ENCODE measurements around the gene NMNAT1. TPM values are rescaled to one million over a fixed set of nuclear protein-coding genes. Genes with fewer than 3 reads are reported as not detected.

Gene NMNAT1
- total and polyA plus RNA-seq, 2 of the 8 experiments (the other 6 are each of a cell fraction or from before 2014, with no cell fraction given) = 2.0 to 2.5 TPM

- TF ChIP-seq, protein P1, sequence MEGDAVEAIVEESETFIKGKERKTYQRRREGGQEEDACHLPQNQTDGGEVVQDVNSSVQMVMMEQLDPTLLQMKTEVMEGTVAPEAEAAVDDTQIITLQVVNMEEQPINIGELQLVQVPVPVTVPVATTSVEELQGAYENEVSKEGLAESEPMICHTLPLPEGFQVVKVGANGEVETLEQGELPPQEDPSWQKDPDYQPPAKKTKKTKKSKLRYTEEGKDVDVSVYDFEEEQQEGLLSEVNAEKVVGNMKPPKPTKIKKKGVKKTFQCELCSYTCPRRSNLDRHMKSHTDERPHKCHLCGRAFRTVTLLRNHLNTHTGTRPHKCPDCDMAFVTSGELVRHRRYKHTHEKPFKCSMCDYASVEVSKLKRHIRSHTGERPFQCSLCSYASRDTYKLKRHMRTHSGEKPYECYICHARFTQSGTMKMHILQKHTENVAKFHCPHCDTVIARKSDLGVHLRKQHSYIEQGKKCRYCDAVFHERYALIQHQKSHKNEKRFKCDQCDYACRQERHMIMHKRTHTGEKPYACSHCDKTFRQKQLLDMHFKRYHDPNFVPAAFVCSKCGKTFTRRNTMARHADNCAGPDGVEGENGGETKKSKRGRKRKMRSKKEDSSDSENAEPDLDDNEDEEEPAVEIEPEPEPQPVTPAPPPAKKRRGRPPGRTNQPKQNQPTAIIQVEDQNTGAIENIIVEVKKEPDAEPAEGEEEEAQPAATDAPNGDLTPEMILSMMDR (IDR thresholded peaks at IDR 0.05; ENCODE audit: control extremely low read depth in 1 of 3, insufficient read depth in 1 of 3, low read depth in 1 of 3, low read length in 3 of 3) = no peak
- no peak for TF ChIP-seq HDAC6 (IDR thresholded peaks at IDR 0.05; ENCODE audit: low read depth, low read length)
- TF ChIP-seq, protein P2, sequence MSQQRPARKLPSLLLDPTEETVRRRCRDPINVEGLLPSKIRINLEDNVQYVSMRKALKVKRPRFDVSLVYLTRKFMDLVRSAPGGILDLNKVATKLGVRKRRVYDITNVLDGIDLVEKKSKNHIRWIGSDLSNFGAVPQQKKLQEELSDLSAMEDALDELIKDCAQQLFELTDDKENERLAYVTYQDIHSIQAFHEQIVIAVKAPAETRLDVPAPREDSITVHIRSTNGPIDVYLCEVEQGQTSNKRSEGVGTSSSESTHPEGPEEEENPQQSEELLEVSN (IDR thresholded peaks at IDR 0.05) = no peak
- no peak for TF ChIP-seq HDAC2 (IDR thresholded peaks at IDR 0.05; ENCODE audit: borderline replicate concordance in 1 of 2, low read depth in 2 of 2, low read length in 2 of 2)
- no peak for TF ChIP-seq MAFK (IDR thresholded peaks at IDR 0.05; ENCODE audit: low read depth, low read length)
These were observed 30.9 kb upstream of the NMNAT1 start (continued) for GRCh38 chr1:9912264-9912936.

All from H1 (cell line).